Colonic mucosa (tissue), 4 donors: Measurements from ENCODE around the gene SUN5. TPM values are rescaled to one million over a fixed set of nuclear protein-coding genes. Genes with fewer than 3 reads are reported as not detected.
"Not testable (repeated sequence)": the region's sequence is repeated elsewhere in the genome, so short reads cannot be mapped to it uniquely, and the experiment has no call there.

Experiments
- DNase-seq: peaks from one replicate; pipeline ENCODE4 v3.0.0-alpha.2; 2020
- H3K27ac ChIP-seq: fragments of 200-600 bp; one replicate; pipeline ENCODE4 v1.8.0; 2021
- H3K27me3 ChIP-seq: fragments of 200-600 bp; one replicate; pipeline ENCODE4 v1.8.0; 2021
- H3K36me3 ChIP-seq: fragments of 200-600 bp; one replicate; pipeline ENCODE4 v1.8.0; 2021
- H3K4me1 ChIP-seq: fragments of 200-600 bp; one replicate; pipeline ENCODE4 v1.8.0; 2021; ENCODE audit warnings: mild to moderate bottlenecking
- H3K4me3 ChIP-seq: fragments of 200-600 bp; one replicate; pipeline ENCODE4 v1.8.0; 2021
- H3K9ac ChIP-seq, 2 donors: one replicate each; pipeline ENCODE4 v1.7.0; 2013; ENCODE audit warnings: control low read depth in 2 of 2, low read depth in 2 of 2, low read length in 2 of 2
- H3K9me3 ChIP-seq: fragments of 200-600 bp; one replicate; pipeline ENCODE4 v1.8.0; 2021
- intact Hi-C: fragments of 100-400 bp; cut with DNase I; formaldehyde crosslinking; loops from one replicate; pipeline ENCODE4 v1.14.1; 2022
- total RNA-seq, 2 donors: library from RNA; stranded (reverse); fragmentation: NEBNext Ultra II Directional in 1 of 2; extraction: Animal tissue kit (Norgen Biotek cat#: 25700) in 1 of 2; gene quantifications; one replicate each; pipeline ENCODE4 v1.2.1, GENCODE V29; 2021
- TF ChIP-seq, protein P1 (sequence below): fragments of 200-600 bp; IDR thresholded peaks from one replicate; pipeline ENCODE4 v1.8.0; 2022; ENCODE audit warnings: antibody characterized with exemption, mild to moderate bottlenecking
- donor health status: healthy.
- donor health status: DM: no; HTN: no; CAD: no.
- donor health status: DM: no; HTN: no; CAD: no.

The SUN5 gene
- total RNA-seq, 2 donors from 2014 or later, result not detected

DNA sequence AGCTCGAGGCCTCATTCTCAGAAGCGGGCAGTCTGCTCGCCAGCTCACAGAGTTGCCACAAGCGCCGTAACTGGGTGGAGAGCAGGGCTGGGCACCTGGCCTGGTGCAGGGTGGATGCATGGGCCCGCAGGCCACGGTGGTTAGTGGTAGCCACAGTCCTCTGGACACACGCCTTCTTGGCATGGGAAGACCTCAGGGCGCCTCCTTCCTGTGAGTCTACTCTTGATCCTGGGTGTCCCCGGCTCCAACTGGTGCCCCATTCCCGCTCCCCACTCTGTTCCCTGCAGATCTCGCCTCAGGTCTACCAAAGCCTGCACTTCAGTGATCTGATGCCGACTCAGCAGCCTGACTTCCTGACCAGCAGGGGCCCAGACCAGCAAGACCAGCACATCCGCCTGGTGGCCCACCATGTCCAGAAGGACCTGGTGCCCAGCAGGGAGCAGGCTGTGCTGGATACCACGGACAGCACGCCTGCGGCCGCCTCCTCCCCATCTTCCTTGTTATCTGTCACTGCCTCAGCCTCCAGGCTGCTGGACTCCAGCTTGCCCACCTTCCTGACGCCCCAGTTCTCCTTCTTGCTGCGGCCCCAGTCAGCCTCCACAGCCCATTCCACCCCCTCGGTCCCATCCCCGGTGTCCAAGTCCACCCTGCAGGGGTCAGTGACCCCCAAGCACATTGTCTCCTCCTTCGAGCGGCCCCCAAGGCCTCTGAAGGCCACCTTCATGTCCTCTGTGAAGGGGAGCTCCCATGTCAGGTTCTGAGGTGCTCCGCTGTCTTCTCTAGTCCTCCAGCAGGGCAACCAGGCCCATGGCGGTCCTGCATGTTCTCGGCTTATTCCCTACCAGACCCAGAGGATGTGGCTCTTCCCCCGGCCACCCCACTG is 43.1 kb downstream of the SUN5 start:
- Histone ChIP-seq H3K27me3 (no peaks in the 10 kb centered on the region), H3K9ac (no peak overlapping the region), H3K27ac (no peak overlapping the region), H3K9me3 (no peaks in the 10 kb centered on the region), H3K4me1 (no peaks in the 10 kb centered on the region), H3K36me3 (no peaks in the 10 kb centered on the region), H3K4me3 (no peak overlapping the region)
- no peak for DNase-seq
- intact Hi-C loops, result no loop called here
- TF ChIP-seq, protein P1, sequence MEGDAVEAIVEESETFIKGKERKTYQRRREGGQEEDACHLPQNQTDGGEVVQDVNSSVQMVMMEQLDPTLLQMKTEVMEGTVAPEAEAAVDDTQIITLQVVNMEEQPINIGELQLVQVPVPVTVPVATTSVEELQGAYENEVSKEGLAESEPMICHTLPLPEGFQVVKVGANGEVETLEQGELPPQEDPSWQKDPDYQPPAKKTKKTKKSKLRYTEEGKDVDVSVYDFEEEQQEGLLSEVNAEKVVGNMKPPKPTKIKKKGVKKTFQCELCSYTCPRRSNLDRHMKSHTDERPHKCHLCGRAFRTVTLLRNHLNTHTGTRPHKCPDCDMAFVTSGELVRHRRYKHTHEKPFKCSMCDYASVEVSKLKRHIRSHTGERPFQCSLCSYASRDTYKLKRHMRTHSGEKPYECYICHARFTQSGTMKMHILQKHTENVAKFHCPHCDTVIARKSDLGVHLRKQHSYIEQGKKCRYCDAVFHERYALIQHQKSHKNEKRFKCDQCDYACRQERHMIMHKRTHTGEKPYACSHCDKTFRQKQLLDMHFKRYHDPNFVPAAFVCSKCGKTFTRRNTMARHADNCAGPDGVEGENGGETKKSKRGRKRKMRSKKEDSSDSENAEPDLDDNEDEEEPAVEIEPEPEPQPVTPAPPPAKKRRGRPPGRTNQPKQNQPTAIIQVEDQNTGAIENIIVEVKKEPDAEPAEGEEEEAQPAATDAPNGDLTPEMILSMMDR, result no peak

DNA sequence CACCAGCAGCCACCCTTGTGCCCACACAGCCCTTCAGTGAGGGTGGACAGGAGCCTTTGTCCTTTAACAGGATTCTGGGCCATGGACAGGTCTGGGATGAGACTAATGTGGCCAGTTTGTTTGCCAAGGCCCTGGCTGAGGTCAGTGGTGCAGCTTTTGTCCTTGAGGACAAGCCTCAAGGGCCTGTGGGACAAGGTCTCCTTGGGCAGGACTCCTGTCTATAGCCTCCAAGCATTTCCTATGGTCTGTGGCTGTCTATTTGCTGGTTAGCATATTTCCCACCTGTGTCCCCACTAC is 44.1 kb downstream of the SUN5 start:
- no peak overlapping the region for H3K27ac ChIP-seq
- H3K9ac ChIP-seq, result no peak overlapping the region
- DNase-seq, result no peak
- no peaks in the 10 kb centered on the region for H3K36me3 ChIP-seq
- no peaks in the 10 kb centered on the region for H3K9me3 ChIP-seq
- no peak overlapping the region for H3K4me3 ChIP-seq
- TF ChIP-seq, protein P1, result no peak
- intact Hi-C loops, result no loop called here
- no peaks in the 10 kb centered on the region for H3K4me1 ChIP-seq
- H3K27me3 ChIP-seq, result no peaks in the 10 kb centered on the region

DNA sequence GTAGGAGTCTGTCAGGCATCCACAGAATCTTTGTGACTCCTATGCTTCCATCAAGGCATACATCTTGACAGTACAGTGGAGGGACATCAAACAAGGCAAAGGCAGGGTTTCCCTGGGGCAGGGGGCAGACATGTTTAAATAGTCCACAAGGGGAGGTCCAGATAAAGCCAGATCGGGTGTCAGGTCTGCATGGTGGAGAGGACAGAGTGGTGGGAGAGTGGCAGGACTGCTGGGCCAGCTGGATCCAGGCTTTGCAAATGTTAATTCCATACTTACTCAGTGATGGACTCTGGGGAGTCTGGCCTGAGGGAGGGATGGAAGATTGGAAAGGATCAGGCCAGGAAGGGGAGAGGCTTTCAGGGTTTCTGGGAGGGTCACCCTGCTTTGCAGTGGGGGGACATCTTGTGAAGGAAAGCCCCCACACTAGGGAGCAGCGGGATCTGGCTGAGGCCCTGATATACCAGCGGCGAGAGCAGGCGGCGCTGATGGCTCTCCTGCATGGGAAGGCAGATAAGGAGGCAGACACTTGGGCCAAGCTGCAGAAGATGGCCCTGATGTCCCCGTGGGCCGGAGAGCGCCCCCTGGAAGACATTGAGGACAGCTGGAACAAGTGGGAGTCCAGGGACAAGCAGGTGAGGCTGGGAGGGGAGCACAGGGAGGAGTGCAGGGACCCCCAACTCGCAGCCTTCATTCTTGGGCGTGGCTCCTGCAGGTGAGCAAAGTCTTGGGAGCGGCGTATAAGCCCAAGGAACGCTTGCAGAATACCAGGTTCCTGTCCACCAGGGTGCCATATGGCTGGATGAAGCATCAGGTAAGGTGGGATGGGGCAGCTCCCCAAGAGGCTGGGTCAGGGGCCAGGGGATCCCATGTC is 44.6 kb downstream of the SUN5 start:
- TF ChIP-seq, protein P1, result no peak
- H3K36me3 ChIP-seq, result no peaks in the 10 kb centered on the region
- H3K4me1 ChIP-seq, result no peaks in the 10 kb centered on the region
- no peak for DNase-seq
- no peak overlapping the region for H3K27ac ChIP-seq
- intact Hi-C loops, result no loop called here
- H3K9ac ChIP-seq, result no peak overlapping the region
- H3K9me3 ChIP-seq, result no peaks in the 10 kb centered on the region
- no peak overlapping the region for H3K4me3 ChIP-seq
- H3K27me3 ChIP-seq, result no peaks in the 10 kb centered on the region

DNA sequence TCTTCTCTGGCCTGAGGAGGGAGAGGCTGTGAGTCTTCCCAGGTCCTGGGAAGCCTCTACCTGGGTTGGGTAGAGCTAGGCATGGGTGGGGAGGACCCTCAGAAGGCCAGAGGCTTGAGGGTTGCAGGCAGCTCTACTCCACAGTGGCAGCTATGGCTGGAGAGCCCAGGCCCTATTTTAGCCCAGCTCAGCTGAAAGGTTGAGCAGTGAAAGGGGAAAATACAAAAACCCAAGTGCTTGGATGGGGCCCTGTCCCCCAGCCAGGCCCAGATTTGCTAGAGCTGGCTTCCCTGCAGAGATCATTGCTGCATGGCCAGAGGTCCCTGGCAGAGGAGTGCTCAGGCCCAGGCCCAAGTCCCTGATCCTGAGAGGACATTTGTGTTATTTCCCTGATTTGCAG is 45.7 kb downstream of the SUN5 start:
- no peaks in the 10 kb centered on the region for H3K27me3 ChIP-seq
- H3K27ac ChIP-seq, result no peak overlapping the region
- no peak for DNase-seq
- H3K4me1 ChIP-seq, result no peaks in the 10 kb centered on the region
- H3K9me3 ChIP-seq, result no peaks in the 10 kb centered on the region
- no peaks in the 10 kb centered on the region for H3K36me3 ChIP-seq
- H3K4me3 ChIP-seq, result no peak overlapping the region
- TF ChIP-seq, protein P1, result no peak
- H3K9ac ChIP-seq, result no peak overlapping the region
- intact Hi-C loops, result no loop called here

DNA sequence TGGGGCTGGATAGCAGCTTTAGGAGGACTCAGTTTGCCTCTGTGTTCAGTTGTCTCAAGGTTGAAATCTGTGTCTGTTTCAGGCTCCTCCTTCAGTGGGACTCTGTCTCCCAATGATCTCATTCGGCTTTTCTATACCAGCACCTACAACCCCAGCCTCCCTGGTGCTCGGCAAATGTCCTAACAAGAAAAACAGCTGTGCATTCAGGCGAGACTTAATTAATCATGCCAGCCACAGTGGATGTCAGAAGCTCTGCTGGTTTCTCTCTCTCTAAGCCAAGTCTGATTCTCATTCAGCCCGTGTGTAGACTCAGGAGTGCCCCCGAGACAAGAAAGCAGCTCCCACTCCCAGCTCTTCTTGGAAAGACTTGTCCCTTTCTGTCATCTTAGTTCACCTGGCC is 46.8 kb downstream of the SUN5 start:
- no peak overlapping the region for H3K9ac ChIP-seq
- no peaks in the 10 kb centered on the region for H3K36me3 ChIP-seq
- no peaks in the 10 kb centered on the region for H3K27me3 ChIP-seq
- DNase-seq, result no peak
- no peaks in the 10 kb centered on the region for H3K4me1 ChIP-seq
- H3K9me3 ChIP-seq, result no peaks in the 10 kb centered on the region
- H3K27ac ChIP-seq, result no peak overlapping the region
- no peak overlapping the region for H3K4me3 ChIP-seq
- intact Hi-C loops, result no loop called here
- TF ChIP-seq, protein P1, result no peak

DNA sequence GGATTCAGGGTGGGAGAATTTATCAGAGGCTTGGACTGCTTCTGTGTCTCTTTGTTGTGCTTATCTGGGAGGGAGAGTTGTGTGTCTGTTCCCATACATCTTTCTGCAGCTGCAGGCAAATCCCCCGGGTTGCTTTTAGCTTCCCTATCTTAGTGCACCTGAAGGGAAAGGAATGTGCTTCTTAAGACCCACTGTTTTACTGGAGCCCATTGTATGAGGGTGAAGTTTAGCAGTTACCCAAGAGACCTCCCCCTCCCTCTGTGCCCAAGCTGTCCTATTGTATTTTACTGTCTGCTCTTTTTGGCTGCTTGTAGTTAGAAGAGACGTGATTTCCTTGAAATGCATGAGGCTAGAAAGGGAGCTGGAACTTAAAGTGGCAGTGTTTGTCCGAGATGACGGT is 53.7 kb downstream of the SUN5 start:
- H3K9me3 ChIP-seq, H3K9ac ChIP-seq, H3K4me1 ChIP-seq, H3K4me3 ChIP-seq, H3K27me3 ChIP-seq, H3K27ac ChIP-seq, DNase-seq, H3K36me3 ChIP-seq, intact Hi-C loops: not testable (repeated sequence)
